ENCODE measurements around the gene IQGAP1.

The IQGAP1 gene

DNA sequence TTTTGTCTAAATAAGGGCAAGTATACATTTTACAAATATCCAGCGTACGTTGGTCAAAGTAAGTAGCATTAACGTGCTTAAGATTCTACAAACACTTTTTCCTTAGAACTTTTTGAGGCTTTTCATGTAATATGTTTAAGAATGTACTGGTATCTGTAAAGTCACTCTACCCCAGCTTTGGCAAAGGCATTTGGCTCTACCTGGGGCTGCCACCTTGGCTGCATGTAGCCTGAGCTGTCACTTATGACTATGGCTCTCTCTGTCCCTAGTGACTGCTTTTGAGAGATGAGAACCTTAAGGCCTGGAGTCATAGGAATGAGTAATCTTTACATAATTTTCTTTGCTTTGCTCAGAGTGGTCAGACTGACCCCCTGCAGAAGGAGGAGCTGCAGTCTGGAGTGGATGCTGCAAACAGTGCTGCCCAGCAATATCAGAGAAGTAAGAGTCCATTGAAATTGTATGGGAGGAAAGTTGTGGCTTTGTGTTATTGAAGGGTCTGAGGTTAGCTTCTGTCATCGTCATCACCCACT lies 61.2 kb downstream of the IQGAP1 start:
- DNase-seq: peak; percentile 8

GRCh38 chr15:90451053-90451850 lies 63.2 kb downstream of the IQGAP1 start:
- peak; percentile 82 for DNase-seq

GRCh38 chr15:90456236-90456635 lies 68.2 kb downstream of the IQGAP1 start:
- no peak for DNase-seq

DNA sequence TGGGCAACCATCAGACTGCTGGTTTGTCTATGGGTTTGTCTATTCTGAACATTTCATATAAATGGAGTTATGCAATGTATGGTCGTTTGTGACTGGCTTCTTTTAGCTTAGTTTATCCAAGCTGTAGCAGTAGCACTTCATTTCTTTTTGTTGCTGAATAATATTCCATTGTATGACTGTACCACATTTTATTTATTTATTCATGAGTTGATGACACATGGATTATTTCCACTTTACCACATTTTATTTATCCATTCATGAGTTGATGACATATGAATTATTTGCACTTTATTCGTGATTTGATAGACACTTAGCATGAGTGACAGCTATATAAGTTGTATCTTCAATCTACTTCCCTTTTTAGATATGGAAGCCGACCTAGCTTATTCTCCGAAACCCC lies 70.0 kb downstream of the IQGAP1 start:
- no peak for DNase-seq

- no peak for DNase-seq
Measured at GRCh38 chr15:90459368-90459767, 71.3 kb downstream of the IQGAP1 start.

GRCh38 chr15:90460142-90460824 lies 72.2 kb downstream of the IQGAP1 start:
- no peak for DNase-seq

DNA sequence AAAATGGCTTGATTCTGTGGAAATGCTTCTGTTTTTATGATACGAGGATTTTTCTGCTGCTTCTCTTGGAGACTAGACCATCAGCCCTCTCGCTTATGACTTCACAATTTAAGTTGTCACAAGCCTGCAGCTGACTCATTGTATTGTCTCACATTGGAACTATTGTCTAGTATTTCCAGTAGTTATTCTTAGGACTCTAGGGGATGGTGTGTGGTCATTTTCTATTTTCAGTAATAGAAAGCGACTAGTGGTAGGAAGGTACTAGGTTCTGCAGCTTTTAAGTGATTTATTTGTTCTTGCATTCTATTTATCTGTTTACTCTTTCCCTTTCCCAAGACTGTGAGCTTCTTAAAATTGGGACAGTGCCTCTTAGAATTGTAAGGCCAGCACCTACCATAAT lies 75.3 kb downstream of the IQGAP1 start:
- DNase-seq: peak; percentile 64

DNA sequence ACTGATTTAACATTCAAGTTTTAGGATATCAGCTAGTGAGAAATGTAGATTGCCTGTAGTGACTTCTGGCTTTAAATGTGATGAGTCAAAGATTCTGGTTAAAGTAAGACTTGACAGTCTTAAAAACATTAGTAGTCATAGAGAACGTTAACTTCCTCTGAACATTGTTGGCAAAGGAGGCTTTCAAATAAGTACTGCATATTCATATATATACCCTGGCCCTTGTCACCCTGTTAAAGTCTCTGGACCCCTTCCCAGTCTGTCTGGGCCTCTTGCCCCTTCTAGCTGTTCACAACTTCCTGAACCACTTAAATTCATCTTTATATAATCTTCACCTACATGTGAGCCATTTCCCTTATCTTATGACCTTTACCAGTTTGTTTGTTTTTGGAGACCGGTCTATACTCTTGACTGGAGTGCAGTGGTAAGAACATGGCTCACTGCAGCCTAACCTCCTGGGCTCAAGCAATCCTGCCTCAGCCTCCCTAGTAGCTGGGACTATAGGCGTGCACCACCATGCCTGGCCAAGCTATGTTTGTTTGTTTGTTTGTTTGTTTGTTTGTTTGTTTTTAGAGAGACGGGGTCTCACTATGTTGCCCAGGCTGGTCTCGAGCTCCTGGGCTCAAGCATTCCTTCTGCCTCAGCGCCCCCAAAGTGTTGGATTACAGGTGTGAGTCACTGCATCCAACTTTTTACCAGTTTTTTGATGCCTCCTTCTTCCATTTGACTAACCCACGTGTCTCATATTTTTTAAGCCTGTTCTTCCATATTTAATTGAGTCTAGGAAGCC lies 77.3 kb downstream of the IQGAP1 start:
- DNase-seq: peak; percentile 42

DNA sequence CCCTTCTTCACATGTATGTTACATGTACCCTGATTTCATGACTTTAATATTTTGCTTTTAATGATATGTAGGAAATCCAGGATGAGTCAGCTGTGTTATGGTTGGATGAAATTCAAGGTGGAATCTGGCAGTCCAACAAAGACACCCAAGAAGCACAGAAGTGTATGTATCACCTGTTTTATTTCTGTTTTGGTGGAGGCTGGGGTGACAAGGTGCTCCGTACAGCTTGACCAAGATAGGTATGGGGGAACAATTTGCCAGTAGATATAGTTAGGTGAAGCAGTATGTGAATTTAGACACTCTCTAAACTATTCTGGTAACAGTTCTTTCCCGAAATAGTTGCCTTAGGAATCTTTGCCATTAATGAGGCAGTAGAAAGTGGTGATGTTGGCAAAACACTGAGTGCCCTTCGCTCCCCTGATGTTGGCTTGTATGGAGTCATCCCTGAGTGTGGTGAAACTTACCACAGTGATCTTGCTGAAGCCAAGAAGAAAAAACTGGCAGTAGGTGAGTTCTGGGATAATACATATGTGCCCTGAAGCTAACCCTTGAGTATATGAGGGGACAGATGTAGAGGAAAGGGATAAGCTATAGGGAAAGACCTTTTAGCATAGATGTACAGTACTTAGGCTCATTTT lies 78.0 kb downstream of the IQGAP1 start:
- DNase-seq: peak; percentile 10

DNA sequence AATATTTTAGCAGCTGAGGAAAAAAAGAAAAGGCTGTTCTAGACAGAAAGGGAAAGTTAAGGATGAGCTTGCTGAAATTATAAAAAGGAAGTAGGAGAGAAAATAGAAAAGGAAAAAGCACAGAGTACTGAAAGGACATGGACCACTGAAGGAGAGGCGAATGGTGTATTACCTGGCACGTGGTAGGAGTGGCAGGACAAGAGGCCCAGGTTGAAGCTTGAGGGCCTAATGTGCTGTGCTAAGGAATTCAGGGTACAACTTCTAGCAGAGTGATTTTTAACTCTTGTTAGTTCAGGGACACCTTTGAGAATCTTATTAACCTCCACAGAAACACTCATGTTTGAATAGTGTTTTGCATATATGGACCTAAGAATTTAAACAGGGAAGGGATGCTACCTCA lies 81.7 kb downstream of the IQGAP1 start:
- no peak for DNase-seq

DNA sequence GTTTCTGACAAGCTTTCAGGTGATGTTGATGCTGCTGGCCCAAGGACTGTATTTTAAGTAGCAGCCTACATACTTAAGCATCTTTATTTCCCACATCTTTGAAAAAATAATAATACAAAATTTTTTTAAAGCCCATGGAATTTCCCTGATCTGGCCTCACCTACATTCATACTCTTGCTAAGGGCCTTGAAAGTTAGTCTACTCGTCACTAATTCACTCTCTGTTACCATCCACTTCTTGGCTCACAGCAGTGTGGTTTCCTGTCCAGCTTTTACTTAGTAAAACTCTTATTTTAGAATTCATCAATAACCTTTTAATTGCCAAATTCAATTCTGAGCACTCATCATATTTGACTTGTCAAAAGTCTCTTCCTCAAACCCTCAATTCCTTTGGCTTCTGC lies 82.4 kb downstream of the IQGAP1 start:
- DNase-seq: no peak

DNA sequence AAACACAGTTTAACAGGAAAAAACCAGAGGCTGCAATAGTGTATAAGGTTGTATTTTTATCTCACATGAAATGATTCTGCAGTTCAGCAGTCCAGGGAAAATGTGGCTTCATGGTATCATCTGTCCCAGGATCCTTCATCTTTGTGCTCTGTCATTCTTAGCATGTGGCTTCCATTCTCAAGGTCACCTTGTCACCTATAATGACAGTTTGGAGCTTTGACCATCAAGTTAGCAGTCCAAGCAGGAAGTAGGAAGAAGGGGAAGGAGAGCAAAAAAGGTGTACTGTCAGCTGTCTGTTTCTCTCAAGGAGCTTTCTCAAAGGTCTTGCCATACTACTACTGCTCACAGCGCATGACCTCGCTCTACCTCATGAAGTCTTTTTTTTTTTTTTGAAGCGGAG lies 83.1 kb downstream of the IQGAP1 start:
- no peak for DNase-seq

DNA sequence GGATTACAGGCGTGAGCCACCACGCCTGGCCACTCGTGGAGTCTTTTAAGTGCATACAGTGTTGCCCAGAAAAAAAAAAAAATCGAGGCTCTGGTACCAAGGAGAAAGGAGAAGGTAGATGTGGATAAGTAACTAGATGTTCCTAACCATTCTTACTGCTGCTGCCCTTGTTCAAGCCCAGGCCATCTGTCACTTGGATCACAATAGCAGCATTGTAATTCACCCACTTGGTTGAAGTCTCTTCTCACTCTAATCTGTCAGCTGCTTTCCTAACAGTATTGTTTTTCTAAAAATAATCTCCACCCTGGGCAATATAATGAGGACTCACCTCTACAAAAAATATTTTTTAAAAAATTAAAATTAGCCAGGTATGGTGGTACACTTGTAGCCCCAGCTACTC lies 83.7 kb downstream of the IQGAP1 start:
- DNase-seq: no peak

GRCh38 chr15:90478846-90479481 lies 90.9 kb downstream of the IQGAP1 start:
- DNase-seq: no peak

DNA sequence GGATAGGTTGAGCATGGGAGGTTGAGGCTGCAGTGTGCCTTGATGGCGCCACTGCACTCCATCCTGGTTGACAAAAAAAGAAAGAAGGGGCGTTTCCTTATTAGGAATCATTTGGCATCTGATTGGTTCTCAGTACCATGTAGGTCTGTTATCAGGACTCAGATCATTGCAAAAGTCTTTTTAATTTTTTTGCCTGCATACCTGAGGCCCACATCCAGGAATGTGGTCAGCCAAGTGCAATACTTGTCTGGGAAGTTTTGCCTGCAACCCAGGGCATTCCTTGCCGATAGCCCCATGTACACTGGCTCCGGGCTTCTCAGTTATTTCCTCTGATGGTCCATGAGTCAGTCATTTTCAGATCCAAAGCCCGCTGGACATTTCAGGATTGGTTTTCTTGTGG lies 91.6 kb downstream of the IQGAP1 start:
- peak; percentile 20 for DNase-seq

- no peak for DNase-seq
Measured at GRCh38 chr15:90481023-90481422, 93.0 kb downstream of the IQGAP1 start.

GRCh38 chr15:90482124-90483011 lies 94.3 kb downstream of the IQGAP1 start:
- DNase-seq: peak; percentile 40

GRCh38 chr15:90483012-90483307 lies 94.9 kb downstream of the IQGAP1 start:
- no peak for DNase-seq

DNA sequence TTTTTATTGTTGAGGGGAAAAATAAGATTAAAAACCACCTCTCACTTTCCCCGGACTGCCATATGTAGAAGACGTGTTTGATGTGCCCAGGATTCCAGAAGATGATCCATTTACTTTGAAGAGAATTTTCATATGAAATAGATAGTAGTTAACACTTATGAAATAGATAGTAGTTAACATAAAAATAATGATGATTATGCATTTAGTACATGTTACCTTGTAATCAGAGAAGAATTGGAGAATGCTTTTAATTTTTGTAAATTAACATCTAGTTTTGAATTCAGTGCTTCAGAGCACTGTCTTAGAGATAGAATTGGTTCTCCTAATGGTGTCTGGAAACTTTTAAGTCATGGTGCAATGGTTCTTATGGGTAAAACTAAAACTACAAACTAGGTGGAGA lies 95.6 kb downstream of the IQGAP1 start:
- DNase-seq: no peak

- no peak for DNase-seq
Measured at GRCh38 chr15:90487186-90487585, 99.1 kb downstream of the IQGAP1 start.

- no peak for DNase-seq
Measured at GRCh38 chr15:90489514-90489913, 101.5 kb downstream of the IQGAP1 start.

- DNase-seq: no peak
Measured at GRCh38 chr15:90489944-90490343, 101.9 kb downstream of the IQGAP1 start.

All from fibroblast of skin of right quadriceps (primary cell).